Prostate gland (tissue), 2 donors: ENCODE results near the gene PTPN1.

Experiments
- POLR2A ChIP-seq: fragments of 450-650 bp; IDR thresholded peaks from one replicate; pipeline ENCODE4 v1.6.1; 2016; ENCODE audit warnings: antibody characterized with exemption, mild to moderate bottlenecking
- POLR2AphosphoS5 ChIP-seq: sonication (generic); formaldehyde crosslinking; IDR thresholded peaks from one replicate; pipeline ENCODE4 v1.6.1; 2017; ENCODE audit warnings: antibody characterized with exemption
- TF ChIP-seq, protein P1 (sequence below), 4 experiments: fragments of 200-600 bp in 2 of 4; fragments of 450-650 bp in 2 of 4; sonication (generic) in 2 of 4; IDR thresholded peaks; 1 replicate in 3 of 4; 2 replicates in 1 of 4; pipeline ENCODE4 v1.5.1; 2016 to 2019; ENCODE audit warnings: antibody characterized with exemption in 4 of 4, mild to moderate bottlenecking in 2 of 4, moderate library complexity in 2 of 4

DNA sequence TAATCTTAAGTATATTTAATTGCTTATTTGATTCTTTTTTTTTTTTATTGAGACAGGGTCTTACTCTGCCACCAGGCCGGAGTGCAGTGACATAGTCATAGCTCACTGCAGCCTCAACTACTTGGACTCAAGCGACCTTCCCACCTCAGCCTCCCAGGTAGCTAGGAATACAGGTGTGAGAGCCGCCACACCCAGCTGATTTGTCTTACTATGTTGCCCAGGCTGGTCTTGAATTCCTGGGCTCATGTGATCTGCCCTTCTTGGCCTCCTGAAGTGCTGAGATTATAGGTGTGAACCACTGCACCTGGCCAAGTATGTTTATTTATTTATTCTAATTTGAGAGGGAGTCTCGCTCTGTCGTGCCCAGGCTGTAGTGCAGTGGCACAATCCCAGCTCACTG lies 38.2 kb downstream of the PTPN1 start:
- TF ChIP-seq, protein P1, sequence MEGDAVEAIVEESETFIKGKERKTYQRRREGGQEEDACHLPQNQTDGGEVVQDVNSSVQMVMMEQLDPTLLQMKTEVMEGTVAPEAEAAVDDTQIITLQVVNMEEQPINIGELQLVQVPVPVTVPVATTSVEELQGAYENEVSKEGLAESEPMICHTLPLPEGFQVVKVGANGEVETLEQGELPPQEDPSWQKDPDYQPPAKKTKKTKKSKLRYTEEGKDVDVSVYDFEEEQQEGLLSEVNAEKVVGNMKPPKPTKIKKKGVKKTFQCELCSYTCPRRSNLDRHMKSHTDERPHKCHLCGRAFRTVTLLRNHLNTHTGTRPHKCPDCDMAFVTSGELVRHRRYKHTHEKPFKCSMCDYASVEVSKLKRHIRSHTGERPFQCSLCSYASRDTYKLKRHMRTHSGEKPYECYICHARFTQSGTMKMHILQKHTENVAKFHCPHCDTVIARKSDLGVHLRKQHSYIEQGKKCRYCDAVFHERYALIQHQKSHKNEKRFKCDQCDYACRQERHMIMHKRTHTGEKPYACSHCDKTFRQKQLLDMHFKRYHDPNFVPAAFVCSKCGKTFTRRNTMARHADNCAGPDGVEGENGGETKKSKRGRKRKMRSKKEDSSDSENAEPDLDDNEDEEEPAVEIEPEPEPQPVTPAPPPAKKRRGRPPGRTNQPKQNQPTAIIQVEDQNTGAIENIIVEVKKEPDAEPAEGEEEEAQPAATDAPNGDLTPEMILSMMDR (IDR thresholded peaks at IDR 0.05), result no peak
- no peak for TF ChIP-seq POLR2AphosphoS5
- TF ChIP-seq POLR2A, result no peak
